ENCODE results near the gene KLHL26.

Gene KLHL26

DNA sequence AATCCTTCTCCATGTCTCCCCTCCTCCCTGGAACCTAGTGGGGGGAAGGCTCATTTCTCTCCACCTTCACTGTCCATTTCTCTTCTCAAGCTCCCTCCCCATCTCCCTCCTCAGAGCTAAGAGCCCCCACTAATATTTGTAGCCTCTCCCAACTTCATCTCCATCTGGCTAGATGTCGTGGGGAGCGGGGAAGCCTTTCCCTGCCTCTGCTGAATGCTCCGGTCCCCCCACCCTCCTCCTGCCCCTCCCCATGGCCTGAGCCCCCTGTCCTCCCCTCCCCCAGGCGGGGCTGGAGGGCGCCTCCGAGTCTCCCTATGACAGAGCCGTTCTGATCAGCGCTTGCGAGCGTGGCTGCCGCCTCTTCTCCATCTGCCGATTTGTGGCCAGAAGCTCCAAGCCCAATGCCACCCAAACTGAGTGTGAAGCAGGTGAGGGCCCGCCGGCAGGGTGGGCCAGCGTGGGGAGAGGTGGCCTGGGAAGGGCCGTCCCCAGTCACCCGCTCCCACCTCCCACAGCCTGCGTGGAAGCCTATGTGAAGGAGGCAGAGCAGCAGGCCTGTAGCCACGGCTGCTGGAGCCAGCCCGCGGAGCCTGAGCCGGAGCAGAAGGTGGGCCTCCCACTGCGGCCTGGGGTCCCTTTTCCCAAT is 23.1 kb upstream of the KLHL26 start:
- no peak for DNase-seq

DNA sequence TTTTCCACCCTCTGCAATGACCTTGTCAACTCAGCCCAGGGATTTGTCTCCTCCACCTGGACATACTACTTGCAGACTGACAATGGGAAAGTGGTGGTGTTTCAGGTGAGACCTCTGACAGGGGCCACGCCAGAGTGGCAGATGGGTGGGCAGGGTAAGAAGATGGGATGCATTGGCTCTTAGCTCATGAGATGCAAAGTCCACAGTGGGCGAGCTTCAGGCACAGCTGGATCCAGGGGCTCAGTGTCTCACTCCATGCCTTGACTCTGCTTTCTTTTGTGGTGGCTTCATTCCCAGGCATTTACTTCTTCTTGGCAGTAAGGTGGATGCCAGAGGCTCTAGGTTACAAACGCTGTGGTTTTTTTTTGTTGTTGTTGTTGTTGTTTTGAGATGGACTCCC is 20.8 kb upstream of the KLHL26 start:
- no peak for DNase-seq

DNA sequence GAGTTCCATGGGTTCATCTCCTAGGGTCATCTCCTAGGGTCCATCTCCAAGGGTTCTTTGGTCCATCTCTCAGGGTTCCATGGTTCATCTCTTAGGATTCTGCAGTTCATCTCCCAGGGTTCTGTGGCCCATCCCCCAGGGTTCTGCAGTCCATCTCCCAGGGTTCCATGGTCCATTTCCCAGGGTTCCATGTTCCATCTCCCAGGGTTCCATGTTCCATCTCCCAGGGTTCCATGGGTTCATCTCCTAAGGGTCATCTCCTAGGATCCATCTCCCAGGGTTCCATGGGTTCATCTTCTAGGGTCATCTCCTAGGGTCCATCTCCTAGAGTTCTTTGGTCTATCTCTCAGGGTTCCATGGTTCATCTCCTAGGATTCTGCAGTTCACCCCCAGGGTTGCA is 19.3 kb upstream of the KLHL26 start:
- no peak for DNase-seq

DNA sequence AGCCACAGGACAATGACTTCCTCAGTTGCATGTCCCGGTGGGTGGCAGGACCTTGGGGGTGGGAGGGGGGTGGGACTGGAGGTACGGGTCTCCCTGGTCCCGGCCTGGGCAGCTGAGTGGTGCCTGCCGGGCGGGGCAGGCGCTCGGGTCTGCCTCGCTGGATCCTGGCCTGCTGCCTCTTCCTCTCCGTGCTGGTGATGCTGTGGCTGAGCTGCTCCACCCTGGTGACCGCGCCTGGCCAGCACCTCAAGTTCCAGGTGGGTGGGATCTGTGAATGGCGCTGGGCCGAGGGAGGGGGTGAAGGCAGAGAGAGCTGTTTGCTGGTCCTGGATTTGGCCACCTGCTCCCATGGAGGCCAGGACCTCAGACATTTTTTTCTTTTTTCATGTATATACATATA is 18.6 kb upstream of the KLHL26 start:
- DNase-seq = no peak

DNA sequence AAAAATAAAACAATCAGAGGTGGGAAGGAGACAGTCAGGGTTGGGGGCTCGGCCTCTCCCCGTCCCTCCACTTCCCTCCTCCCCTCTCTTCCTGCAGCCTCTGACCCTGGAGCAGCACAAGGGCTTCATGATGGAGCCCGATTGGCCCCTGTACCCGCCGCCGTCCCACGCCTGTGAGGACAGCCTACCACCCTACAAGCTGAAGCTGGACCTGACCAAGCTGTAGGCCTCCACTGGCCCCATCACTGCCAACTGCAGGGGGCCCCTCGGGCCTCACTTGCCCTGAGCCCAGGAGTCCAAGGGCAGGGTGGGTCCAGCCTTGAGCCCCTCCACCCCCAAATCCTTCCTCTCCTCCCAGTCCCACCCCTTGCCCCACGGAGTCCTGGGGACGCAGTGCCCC is 16.5 kb upstream of the KLHL26 start:
- DNase-seq = no peak

DNA sequence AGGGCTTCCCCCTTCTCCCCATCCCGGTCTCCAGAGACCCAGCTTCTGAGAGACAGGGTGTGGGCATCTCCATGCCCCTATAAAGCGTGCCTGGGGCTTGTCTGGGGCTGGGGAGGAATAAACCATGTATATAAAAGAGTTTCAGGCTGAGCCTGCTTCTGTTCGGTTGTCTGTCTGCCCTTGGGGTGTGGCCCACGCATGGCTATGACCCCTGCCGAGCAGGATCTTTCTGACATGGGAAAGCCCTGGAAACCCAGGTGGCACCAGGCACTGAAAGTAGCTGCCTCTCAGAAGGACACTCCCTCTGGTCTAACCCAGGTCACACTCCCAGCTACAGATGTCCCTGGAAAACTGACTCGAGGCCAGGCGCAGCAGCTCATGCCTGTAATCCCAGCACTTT is 15.9 kb upstream of the KLHL26 start:
- DNase-seq = no peak

DNA sequence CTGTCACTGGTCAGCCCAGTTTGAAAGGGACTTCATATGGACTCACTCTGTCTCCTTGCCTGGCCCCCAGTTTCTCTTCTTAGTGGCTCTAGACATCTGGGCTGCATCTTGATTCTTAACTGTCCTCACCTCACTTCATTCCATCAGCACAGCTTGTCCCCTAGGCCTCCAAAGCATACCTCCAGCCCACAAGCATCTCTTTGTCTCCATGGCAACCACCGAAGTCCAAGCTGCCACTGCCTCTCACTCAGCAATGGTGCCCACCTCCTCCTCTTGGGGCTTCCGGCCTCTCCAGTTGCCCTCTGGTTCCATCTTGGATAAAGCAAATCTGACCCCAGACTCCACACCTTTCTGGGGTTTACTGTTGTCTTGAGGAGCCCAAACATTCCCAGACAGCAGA is 9.9 kb upstream of the KLHL26 start:
- no peak for DNase-seq

DNA sequence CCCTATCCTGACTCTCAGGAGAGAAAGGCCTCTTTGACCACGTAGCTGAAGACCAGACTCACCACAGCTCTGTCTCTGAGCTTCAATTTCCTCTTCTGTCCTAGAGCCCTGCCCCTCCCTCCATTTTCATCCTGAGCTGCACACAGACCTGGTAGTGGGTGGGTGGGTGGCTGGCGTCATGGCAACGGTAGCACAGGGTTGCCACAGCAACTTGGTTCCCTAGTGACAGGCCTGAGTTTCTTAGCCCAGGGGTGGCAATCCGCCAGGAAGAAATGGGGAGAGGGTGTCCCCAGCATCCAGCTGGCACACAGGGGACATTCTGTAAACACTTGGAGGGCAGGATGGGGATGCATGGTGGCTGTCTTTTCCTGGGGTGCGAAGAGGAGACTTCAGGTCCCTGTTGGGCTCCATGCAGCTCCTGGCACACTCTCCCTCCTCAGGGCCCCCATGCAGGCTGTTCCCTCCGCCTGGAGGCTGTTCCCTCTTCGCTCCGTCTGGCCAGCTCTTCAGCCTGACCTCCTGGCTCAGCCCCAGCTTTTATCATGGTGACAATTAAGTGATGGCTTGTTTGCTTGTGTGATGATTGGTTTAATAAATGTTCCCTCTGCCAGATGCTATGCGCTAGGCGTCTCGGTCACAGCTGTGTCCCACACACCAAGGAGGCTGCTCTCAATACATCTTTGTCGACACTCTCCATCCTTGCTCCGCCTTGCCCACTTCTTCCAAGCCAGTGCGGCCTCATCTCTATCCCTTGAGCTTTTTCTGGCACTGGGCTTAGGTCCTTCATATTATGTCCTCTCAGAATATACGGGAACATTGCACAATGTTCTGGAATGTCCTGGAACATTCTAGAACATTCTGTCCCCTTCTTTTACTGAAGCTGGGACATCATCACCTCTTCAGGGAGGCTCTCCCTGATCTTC is 7.4 kb upstream of the KLHL26 start:
- peak; percentile 15 for DNase-seq

DNA sequence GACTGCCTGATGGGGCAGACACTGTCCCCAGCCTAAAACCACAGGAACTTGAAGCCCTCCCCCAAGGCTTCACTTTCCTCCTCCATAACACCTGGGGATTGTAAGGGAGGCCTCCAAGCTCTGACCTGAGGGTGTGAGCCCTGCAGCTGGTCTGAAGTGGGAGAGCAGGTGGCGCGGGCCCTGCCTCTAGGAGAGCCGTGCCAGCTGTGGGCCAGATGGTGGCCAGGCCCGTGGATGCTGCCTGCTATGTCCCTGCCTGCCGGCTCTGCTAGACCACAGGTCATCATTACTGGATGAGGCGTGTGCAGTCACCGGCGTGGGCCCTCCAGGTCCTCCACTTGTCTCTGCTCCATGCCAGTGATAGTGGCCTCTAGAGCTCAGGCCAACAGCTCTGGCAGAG is 3.5 kb upstream of the KLHL26 start:
- DNase-seq = no peak

DNA sequence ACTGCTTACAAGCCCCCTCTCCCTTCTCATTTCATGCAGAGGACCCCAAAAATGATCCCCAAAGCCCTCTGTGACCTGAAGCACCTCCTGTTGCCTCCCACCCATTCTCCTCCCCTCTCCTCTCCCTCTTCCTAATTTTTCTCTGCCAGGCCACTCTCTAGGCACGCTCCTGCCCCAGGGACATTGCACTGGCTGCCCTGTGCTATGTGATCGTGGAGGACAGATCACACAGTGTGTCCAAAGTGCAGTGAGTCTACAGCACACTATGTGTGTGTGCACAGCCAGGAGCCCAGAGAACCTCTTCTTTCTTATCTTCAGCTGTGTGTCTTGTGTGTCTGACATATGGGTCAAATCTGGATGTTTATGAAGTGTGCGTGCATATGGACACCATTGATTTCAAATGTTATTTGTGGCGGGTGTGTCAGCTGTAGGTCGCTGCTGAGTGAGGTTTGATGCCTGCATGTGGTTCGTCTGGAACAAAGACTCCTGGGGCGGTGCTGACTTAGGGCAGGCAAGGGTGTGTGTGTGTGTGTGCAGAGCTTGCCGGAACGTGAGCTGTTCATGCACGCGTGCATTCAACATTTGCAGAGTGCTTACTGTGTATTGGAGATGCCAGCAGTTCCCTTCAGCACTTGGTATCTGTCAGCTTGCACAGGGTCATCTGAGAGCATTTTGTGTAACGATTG is 2.1 kb upstream of the KLHL26 start:
- DNase-seq = no peak

DNA sequence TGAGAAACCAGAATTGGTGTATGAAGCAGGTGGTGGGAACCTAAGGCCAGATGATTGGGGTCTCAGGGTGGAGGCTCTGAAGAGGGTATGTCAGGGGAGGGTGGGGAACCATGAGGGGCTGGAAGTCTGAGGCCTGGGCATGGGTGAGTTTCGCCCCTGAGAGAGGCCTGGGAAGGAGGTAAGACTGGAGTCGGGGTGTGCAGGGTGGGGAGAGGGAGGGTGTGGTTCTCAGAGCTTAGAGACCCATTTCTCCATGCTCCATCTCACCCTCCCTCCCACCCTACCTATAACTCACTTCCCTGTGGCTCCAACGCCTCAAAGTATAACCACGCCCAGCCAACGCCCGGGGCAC is 1.0 kb upstream of the KLHL26 start:
- no peak for DNase-seq

DNA sequence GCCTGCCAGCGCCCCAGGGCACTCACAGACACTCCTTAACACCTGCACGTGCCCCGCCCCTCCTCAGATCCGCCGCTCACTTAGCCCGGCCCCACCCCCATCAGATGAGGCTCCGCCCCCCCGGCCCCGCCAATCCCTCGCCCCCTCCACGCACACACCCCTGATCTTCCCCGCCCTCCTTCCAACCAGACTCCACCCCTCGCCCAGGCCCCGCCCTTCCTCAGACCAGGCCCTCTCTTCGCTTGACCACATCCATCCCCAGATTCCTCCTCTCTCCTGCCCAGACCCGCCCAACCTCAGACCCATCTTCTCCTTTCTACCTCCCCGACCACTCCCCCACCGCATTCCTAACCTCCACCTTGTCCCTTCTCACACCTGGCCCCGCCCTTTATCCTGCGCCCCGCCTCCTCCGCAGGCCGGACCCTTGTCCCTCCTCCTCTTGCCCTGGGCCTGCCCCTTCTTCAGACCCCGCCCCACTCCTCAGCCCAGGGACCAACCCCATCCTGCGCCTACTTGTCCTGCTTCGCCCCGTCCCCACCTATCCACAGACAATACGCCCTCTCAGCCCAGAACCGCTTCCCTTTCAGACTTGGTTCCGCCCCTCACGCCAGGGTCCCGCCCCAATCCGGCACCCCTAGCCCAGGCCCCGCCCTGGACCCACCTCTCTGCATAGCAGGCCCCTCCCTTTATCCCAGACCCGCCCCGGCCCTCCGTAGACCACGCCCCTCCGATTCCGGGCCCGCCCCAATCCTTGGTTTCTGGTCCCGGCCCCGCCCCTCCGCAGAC is 452 bp upstream of the KLHL26 start:
- DNase-seq = peak; percentile 98

DNA sequence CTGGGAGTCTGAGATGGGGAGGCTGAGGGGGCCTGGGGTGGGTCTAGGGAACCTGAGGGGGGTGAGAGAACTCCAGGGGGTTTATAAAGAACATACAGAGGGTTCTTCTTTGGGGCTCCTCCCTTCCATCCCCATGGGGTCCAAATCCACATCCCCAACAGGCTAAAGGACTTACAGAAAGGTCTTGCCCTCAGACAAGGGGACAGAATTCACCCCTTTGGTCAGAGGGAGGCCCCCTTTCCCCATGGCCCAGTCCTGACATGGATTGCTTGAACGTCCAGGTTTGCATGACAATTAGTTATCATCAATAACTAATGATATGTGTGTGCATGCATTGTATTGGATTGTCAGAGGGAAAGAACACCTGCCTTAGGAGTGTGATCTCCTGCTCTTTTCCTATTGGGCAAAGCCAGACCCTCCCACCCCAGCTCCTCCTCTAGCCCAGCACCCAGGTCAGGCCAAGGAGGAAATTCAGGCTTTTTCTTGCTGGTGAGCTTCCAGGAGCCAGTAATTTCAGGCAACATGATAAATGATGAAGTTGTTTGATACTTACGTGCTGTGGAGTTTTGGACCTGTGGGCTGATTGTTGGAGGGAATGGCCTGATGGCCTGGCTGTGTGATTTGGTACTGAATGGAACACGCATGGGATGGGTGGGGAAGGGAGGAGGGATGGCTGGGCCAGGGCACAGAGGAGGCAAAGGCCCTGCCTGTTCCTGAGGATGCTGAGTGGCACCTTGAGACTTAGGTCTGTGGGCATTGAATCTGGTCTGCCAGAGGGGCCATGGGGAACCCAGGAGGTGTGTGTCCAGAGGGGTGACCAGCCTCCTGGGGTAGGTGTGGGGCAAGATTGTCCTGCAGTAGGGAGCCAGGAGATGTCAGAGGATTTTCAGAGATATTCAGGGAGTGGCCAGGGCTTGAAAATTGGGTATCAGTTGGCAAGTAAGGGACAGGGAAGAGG is 1.1 kb downstream of the KLHL26 start:
- DNase-seq = no peak

DNA sequence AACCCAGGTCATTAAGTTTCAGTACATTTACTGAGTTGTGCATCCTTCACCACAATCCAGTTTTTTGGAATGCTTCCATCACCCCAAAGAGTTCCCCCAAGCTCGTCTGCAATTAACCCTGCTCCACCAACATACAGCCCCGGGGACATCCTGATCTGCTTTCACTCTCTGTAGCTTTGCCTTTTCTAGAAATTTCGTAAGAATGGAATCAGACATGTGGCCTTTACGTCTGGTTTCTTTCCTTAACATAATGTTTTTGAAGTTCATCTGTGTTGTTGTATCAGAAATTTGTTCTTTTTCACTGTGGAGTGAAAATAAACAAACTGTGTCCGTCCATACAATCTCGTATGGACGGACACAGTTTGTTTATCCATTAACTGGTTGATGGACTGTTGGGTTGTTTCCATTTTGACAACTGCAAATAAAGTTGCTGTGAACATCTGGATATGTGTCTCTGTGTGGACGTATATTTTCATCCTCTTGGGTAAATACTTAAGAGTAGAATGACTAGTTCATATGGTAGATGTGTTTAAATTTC is 2.9 kb downstream of the KLHL26 start:
- peak; percentile 34 for DNase-seq

DNA sequence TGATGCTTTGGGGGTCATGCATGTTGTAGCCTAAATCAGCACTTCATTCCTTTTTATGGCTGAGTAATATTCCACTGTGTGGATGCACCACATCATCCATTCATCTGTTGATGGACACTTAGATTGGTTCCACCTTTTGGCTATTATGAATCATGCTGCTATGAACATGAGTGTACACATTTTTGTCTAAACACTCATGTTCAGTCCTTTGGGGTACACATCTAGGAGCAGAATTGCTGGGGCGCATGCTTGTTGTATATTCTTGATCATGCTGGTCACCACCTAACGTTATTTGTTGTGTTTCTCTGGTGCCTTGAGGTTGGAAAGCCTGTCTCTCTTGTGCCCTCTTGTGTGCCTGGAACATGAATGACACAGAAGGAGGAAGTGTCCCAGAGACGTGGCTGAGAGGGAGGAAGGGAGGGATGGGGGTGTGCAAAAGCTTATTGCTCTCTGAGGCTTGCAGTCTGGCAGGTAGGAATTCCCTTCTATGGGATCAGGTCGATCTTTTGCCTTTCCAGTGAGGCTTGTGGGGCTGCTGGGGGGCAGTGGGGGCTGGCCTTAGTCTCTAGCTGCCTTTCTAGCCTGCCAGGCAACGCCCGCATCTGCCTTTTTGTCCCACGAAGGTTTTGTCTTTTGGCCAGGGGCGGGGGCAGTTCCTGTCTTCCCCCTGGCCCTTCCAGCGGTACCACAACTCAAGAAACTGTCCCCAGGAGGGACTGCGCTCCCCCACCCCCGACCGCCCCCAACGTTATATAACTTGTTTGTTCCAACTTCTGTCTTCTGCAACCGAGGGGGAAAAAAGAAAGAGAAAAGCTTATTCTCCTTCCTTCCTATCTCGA is 7.6 kb downstream of the KLHL26 start:
- peak; percentile 85 for DNase-seq

DNA sequence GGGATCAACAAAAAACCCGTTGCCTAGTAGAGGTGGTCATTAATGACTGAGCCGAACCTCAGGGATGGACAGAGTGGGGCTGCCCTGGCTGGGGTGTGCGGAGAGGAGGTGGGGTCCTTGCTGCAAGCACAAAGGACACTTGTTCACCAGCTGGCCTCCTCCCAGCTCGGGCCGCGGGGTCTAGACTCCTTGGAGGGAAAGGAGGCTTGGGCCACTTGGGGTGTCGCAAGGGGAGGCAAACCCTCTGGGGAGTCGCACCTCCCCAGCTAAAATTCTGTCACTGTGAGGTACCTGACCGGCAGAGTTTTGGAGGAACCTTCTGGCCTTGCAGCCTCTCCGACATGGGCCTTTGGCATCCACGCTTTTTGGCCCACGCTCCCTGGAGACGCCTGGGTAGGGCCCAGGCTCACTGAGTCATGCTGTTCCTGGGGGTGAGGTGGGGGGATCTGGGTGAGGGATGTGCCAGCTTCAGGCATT is 8.2 kb downstream of the KLHL26 start:
- DNase-seq = no peak

DNA sequence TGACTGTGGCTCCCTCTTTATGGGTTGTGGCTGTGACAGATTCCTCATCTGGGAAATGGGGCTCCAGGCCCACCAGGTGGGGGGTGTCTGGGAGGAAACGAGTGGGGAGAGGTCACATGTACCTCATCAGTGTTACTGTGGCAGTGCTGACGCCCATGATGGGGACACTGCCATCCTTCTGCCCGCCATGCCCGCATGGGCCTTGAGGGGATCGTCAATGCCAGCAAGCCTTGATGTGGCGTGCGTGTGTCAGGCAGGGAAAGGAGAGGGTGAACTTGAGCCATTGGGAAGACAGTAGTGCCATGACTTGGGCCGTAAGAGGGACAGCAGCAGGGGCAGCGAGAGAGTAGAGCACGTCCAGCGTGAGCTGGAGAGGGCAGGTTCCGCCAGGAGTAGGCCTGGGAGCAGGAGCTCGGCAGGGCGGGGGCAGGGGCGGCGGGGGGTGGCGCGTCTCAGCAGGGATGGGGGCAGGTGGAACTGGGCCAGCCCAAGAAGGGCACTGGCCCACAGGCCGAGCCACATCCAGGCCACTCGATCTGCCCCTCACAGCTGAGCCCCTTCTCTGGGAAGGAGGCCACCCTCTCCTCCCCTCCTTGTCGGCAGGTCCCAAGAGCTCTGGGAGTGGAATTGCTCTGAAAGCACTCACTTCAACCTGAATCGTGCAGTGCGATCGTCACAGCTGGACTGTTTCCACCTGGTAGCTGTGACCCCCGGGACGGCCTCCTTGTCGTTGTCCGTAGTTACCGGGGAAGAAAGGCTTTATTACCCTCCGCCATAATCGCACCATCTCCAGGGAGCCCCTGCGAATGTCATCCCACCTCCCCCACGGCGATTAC is 9.9 kb downstream of the KLHL26 start:
- DNase-seq = no peak

DNA sequence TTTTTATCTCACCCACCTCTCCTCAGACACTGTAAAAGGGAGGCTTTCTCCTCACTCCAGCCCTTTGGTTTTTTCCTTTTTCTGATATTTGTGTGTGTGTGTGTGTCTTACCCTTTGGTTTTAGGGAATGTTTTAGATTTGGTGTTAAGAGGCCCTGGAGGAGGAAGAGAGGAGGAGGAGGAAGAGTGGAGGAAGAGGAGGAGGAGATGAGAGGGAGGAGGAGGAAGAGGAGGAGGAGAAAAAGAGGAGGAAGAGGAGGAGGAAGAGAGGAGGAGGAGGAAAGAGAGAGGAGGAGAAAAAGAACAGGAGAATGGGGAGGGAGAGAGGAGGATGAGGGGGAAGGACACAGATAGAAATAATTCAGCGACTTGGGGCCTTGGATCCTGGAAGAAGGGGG is 10.5 kb downstream of the KLHL26 start:
- no peak for DNase-seq

DNA sequence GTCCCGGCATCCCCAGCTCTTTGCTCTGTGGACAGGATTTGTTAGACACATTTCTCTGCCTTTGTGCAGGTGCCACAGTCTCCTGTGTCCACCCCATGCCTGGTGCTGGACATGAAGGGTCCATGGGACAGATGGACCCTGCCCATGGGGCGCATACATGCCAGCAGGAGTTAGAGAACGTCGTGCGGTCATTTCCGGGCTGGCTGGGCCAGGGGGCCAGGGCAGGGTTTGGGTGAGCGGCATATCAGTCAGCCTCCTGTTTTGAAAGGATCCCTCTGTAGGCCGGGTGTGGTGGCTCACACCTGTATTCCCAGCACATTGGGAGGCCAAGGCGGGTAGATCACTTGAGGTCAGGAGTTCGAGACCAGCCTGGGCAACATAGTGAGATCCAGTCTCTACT is 11.0 kb downstream of the KLHL26 start:
- no peak for DNase-seq

DNA sequence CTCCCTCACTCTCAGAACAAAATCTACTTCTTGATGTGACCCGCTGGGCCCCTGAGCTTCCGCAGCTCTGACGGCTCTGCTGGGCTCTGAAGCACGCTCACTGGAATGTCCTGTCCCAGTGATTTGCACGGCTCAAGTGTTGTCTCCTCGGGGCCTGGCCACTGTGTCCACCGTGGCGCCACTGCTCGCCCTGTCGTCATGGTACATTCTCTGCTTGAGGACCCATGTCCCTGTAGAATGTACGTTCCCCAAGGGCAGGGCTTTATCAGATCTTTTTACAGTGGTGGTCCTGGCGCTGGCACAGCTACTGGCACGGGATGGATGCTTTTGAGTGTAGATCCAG is 12.1 kb downstream of the KLHL26 start:
- no peak for DNase-seq

All from MV-4-11 (cell line).